IPS-20b (cell line): ENCODE measurements around the gene CMTM4.
A peak's percentile ranks its signal among the peaks of the same experiment; 100 is the strongest.

Experiments
- H3K27ac ChIP-seq: one replicate; pipeline ENCODE4 v1.5.1; 2013; ENCODE audit warnings: low read length
- H3K27me3 ChIP-seq: 2 replicates; pipeline ENCODE4 v1.6.1; 2013; ENCODE audit warnings: mild to moderate bottlenecking, low read length, inconsistent platforms; ENCODE audit not compliant: insufficient read depth
- H3K36me3 ChIP-seq: 2 replicates; pipeline ENCODE4 v1.6.1; 2013; ENCODE audit warnings: low read depth, mild to moderate bottlenecking, inconsistent platforms, low read length, moderate library complexity; ENCODE audit not compliant: insufficient read depth
- H3K4me1 ChIP-seq: 2 replicates; pipeline ENCODE4 v1.6.1; 2013; ENCODE audit warnings: mild to moderate bottlenecking, control low read depth, inconsistent platforms, low read length, moderate library complexity; ENCODE audit not compliant: insufficient read depth
- H3K4me3 ChIP-seq: 2 replicates; pipeline ENCODE4 v1.5.1; 2013; ENCODE audit warnings: mild to moderate bottlenecking, low read length, inconsistent platforms
- H3K9ac ChIP-seq: 2 replicates; pipeline ENCODE4 v1.6.1; 2013; ENCODE audit warnings: low read depth, mild to moderate bottlenecking, inconsistent platforms, low read length, moderate library complexity
- H3K9me3 ChIP-seq: 2 replicates; pipeline ENCODE4 v1.6.1; 2013; ENCODE audit warnings: mild to moderate bottlenecking, low read depth, low read length, inconsistent platforms; ENCODE audit not compliant: insufficient read depth

Gene CMTM4

DNA sequence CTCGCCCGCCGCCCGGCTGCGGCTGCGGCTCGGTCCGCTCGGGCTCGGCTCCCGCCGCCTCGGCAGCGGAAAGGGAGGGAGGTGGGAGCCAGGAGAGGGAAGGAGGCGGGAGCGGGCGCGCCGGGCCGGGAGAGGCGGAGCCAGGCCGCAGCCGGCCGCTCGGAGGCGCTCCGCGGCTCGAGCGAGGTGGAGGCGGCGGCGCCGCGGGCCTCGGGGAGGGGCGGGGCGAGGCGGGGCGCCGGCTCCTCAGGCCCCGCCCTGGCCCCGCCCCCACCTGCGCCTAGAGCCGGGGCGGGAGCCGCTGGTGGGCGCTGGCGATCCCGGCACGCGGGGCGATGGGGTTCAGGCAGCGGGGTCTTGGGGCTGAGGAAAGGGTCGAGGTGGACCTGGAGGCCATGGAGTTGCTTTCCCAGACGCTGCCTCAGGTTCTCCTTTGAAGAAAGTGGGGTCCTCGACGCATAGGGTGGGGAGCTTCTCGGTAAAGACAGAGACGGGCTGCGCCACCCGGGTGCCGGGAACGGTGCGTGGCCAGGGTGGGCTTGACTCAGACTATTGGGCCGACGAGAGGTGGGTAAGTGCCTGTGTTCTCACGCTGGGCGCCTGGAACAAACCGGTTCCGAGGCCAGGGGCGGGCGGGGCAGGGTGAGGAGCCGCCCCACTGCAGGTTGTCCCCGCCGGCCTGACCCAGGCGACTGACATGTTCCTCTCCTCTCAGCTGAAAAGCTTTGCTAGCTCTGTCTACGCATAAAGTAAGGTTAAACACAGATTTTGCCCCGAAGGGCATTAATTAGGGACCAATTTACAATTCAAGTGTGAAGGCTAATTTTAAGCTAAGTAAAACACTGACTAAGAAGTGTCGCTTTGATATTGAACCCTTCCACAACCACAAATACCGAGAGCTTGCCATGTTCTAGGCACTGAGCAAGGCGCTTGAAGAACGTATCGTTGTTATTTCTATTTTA is at the start of gene CMTM4:
CMTM4 (minus strand) TSS at position 75 of the 962 bp plus-strand sequence. CDS start 218 bp downstream, outside the sequence.
- no peaks in the 10 kb centered on the region for H3K36me3 ChIP-seq
- H3K4me3 ChIP-seq = peak within 1 kb of the TSS; percentile 88
- no peaks in the 10 kb centered on the region for H3K9me3 ChIP-seq
- peak within 1 kb of the TSS; percentile 84 for H3K9ac ChIP-seq
- H3K4me1 ChIP-seq = peaks cover 12% of the 10 kb centered on the region; the same call in 1 of the 2 replicates
- H3K27ac ChIP-seq = no peak within 1 kb of the TSS
- H3K27me3 ChIP-seq = peaks cover 22% of the 10 kb centered on the region

DNA sequence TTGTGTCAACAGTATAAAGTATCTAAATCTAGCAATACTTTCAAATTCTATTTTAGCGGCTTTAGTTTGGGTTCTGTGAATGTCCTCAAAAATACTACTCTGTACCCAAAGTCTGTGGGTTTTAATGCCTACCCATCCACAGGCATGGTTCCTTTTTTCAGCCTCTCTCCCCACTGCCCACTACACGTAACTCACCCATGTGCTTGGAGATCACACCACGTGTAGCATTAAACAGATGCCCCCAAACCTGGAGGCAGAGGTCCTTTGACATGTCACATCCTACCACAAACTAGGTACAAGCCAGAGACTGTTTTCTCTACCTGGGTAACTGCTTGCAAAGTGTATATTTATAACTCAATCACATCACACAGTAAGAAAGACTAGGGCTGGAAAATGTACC is 49.5 kb upstream of the CMTM4 start:
- Histone ChIP-seq H3K27ac (no peak overlapping the region), H3K4me1 (peaks cover 10% of the 10 kb centered on the region; the same call in 1 of the 2 replicates), H3K4me3 (no peak overlapping the region), H3K36me3 (peaks cover 90% of the 10 kb centered on the region), H3K9ac (no peak overlapping the region), H3K9me3 (no peaks in the 10 kb centered on the region), H3K27me3 (no peaks in the 10 kb centered on the region)

DNA sequence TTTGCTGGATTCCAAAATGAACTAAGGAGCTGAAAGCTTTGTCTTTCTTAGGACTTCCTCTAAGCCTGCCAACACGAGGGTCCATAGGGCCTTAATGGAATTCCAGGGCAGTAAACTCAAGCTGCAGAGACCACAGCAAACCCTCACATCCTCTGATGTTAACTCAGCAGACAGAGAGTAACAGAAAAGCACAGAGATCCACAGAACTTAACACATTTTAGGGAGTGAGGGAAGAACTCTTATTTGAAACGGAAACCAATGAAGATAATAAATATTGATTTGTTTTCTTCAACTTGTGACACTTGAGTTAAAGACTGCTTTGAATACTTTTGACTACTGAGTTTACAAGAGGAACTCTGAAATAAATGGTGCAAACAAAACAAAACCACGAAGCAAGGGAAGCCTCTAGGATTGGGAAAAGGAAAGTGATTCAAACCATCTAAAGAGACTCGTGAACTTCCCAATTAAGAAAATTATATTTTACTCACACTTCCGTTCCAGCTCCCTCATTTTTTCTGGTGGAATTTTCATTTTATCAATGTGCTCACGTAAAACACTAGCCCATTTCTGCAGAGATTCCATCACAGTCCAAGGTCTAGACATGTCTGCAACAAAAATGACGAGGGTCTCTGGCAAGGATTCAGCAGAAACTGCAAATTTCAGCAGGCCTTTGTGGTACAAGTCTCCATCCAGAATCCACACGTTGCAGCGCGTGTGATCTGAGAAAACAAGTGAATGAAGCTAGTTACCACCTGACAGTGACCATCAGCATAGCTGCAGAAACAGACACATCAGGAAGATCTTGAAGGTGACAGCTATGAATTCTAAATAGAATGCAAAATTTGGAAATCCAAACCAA is 45.6 kb upstream of the CMTM4 start:
- peaks cover 96% of the 10 kb centered on the region for H3K36me3 ChIP-seq

DNA sequence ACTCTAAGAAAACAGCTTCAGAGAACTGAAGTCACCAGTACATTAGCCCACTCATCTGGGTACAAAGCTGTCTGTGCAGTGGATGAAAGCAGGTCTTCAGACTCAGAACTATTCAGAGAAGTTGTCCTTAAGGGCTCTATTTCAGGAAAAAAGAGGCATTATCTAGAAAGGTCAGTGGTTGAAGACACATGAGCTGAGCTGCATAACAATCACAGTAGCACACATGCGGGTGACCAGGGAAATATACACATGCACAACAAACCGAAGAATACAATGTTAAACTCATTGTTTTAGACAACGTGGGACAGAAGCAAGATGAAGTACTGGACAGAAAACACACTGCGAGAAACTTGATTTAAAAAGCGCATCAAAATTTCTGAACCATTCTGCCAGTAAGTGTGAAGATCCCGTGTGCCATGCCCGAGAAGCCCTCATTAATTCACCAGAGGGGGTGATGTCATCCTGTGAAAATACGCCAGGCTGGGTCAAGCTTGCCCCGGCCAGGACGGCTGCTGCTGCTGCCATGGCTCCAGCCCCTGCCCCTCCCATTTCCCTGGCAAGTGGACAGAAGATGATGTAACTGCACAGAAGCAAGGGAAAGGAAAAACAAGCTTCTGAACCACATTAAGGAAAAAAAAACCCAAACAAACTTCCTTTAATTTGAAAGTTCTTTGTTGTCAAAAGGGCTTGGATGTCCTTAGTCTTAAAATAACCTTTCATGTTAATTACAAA is 44.8 kb upstream of the CMTM4 start:
- H3K9me3 ChIP-seq = no peaks in the 10 kb centered on the region
- no peaks in the 10 kb centered on the region for H3K27me3 ChIP-seq
- peaks cover 96% of the 10 kb centered on the region for H3K36me3 ChIP-seq
- H3K4me1 ChIP-seq = peaks cover 3% of the 10 kb centered on the region; the same call in 1 of the 2 replicates
- no peak overlapping the region for H3K9ac ChIP-seq
- no peak overlapping the region for H3K4me3 ChIP-seq
- no peak overlapping the region for H3K27ac ChIP-seq

More for the DNA sequence above, 45.6 kb upstream of the CMTM4 start:
- Histone ChIP-seq H3K4me3 (no peak overlapping the region), H3K4me1 (peaks cover 3% of the 10 kb centered on the region; the same call in 1 of the 2 replicates), H3K9ac (no peak overlapping the region), H3K9me3 (no peaks in the 10 kb centered on the region), H3K27me3 (no peaks in the 10 kb centered on the region), H3K27ac (no peak overlapping the region)

DNA sequence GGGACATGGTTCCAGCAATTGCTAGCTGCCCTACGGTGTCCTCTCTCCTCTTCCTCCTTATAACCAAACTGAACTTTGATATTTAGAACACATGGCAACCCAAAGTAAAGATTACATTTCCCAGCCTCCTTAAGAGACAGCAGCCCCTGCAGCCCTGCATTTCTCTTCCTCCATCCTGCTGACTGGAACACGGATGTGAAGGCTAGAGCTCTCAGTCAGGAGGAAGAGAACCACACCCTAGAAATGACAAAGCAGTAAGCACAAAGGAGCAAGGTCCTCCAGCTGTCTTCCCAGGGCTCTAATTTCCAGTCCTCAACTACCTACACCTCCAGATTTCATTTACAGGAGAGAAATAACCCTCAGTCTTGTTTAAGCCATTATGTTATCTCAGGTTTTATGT is 44.0 kb upstream of the CMTM4 start:
- Histone ChIP-seq H3K27me3 (no peaks in the 10 kb centered on the region), H3K27ac (no peak overlapping the region), H3K9ac (no peak overlapping the region), H3K9me3 (no peaks in the 10 kb centered on the region), H3K4me3 (no peak overlapping the region), H3K4me1 (peaks cover 3% of the 10 kb centered on the region; the same call in 1 of the 2 replicates), H3K36me3 (peaks cover 96% of the 10 kb centered on the region)

DNA sequence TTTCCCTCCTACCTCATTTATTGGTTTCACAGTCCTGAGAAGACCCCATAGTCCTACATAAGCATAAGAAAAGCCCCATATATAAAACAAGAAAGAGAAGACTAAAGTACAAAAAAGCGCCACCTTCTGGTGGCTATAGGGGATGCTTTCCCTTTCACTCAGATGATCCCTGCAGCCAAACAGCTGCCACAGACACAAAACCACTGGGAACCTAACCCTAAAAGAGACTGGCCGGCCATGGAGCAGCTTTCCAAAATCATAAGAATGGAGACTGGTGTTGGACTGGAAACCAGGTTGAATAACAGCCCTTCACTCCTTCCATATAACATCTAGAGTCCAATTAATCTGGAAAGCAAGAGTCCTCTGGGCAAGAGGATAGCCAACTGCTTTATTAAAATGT is 43.5 kb upstream of the CMTM4 start:
- H3K9me3 ChIP-seq = no peaks in the 10 kb centered on the region
- H3K9ac ChIP-seq = no peak overlapping the region
- peaks cover 3% of the 10 kb centered on the region; the same call in 1 of the 2 replicates for H3K4me1 ChIP-seq
- H3K27me3 ChIP-seq = no peaks in the 10 kb centered on the region
- H3K4me3 ChIP-seq = no peak overlapping the region
- H3K36me3 ChIP-seq = peaks cover 97% of the 10 kb centered on the region
- no peak overlapping the region for H3K27ac ChIP-seq

DNA sequence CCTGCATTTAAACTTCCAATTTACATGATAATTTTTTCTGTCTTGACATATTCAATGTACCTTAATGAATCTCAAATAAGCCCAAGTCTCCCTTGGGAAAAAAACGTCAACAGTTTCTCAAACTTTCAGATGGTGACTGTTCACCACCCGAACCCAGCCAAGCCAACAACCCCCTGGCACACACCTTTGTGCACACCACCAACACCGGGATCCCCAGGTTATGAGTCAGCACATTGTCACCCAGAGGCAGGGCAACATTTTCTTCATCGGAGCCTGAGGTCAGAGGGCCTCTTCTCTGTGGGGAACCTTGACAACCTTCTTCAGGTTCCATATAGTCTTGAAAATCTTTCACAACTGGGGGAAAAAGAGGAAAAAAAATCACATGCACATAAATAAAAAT is 39.3 kb upstream of the CMTM4 start:
- no peaks in the 10 kb centered on the region for H3K27me3 ChIP-seq
- H3K36me3 ChIP-seq = peaks cover 99% of the 10 kb centered on the region
- no peak overlapping the region for H3K27ac ChIP-seq
- no peak overlapping the region for H3K9ac ChIP-seq
- peaks cover 3% of the 10 kb centered on the region; the same call in 1 of the 2 replicates for H3K4me1 ChIP-seq
- H3K4me3 ChIP-seq = no peak overlapping the region
- H3K9me3 ChIP-seq = no peaks in the 10 kb centered on the region

DNA sequence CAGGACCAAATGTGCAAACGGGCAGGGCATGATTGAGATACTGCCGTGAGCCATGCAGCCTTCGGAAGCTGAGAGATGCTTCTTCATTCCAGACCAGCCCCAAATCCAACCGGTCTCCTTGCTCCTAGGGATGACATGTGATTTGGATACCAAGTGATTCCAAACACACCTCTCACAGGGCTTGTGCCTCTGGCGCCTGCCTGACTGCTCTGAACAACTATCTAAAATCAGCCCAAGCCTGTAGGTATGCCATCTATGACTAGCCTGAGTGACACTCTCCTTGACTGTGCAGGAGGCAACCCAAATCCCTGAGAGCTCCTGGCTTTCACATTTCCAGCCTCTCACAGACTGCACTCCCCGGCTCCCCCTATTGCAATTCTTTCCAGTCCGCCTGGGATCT is 34.6 kb upstream of the CMTM4 start:
- no peaks in the 10 kb centered on the region for H3K9me3 ChIP-seq
- H3K27me3 ChIP-seq = no peaks in the 10 kb centered on the region
- H3K4me3 ChIP-seq = no peak overlapping the region
- no peak overlapping the region for H3K9ac ChIP-seq
- no peak overlapping the region for H3K27ac ChIP-seq
- peaks cover 92% of the 10 kb centered on the region for H3K36me3 ChIP-seq
- peaks cover 6% of the 10 kb centered on the region for H3K4me1 ChIP-seq

DNA sequence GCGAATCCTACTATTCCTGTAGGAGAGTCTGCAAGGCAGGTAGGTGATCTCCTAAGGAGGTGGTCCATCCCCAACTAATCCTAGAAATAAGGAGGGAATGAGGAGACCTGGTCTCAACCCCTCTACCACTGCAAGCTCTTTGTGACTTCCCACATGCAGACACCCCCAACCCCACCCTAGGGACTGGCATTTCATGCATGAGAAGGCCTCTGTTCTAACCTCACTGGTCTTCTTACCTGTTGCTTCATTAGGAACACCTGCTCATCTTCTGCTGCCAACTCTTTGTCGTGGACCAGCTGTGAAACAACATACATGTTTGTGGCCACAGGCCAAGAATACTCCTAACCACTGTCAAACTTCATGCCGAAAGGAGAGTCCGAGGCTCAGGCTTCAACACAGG is 32.3 kb upstream of the CMTM4 start:
- H3K9me3 ChIP-seq = no peaks in the 10 kb centered on the region
- peak overlapping the region; percentile 10 for H3K27ac ChIP-seq
- 0 out of 2 replicates have a peak overlapping the region, but pooled peaks have one; percentile 13 for H3K4me3 ChIP-seq
- peaks cover 6% of the 10 kb centered on the region for H3K4me1 ChIP-seq
- peaks cover 92% of the 10 kb centered on the region for H3K36me3 ChIP-seq
- H3K9ac ChIP-seq = no peak overlapping the region
- no peaks in the 10 kb centered on the region for H3K27me3 ChIP-seq

DNA sequence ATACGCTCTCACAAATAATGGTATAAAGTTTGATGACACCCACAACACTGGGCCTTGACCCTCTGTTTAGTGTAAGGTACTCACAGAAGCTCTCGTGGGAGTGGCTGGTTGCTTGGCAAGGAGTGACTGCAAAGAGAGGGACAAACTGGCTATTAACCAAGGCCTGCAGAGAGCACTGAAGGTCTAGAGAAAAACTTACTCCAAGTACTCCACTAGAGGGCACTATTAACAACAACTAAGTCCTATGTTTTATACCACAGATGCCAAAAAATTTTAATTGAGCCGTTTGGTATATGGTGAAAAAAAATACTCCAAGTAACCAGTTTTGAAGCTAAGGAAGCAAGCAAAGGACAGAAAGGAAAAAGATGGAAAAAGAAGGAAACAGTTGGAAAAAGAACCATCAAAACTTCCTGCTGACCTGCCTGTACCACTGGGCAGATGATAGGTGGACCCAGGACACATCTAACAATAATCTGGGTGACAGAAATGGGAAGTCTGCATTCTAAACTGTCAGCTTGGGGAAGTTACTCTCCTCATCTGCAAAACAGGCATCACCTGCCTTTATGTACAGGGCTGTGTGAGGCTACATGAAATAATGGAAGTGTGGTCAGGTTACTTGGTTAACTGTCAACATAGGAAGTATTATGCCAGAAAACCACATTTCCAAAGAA is 31.7 kb upstream of the CMTM4 start:
- Histone ChIP-seq H3K9me3 (no peaks in the 10 kb centered on the region), H3K9ac (no peak overlapping the region), H3K4me3 (no peak overlapping the region), H3K36me3 (peaks cover 92% of the 10 kb centered on the region), H3K27ac (peak overlapping the region; percentile 10), H3K4me1 (peaks cover 6% of the 10 kb centered on the region), H3K27me3 (no peaks in the 10 kb centered on the region)
